ENCODE results near the gene LRRN2.
"Not testable (repeated sequence)": the region's sequence is repeated elsewhere in the genome, so short reads cannot be mapped to it uniquely, and the experiment has no call there.

Gene LRRN2

GRCh38 chr1:204731509-204731908 is 46.0 kb upstream of the LRRN2 start:
- DNase-seq (ENCODE audit: low read depth), result no peak
- TF ChIP-seq CTCF (IDR thresholded peaks at IDR 0.05; ENCODE audit: low read depth, low read length) (no peak), MYC (IDR thresholded peaks at IDR 0.05; ENCODE audit: low read depth, low read length) (no peak), MAX (IDR thresholded peaks at IDR 0.05; ENCODE audit: low read depth, low read length) (no peak), POLR2A (IDR thresholded peaks at IDR 0.05; ENCODE audit: extremely low read depth, insufficient read length) (no peak)
- no peak overlapping the region for H3K4me3 ChIP-seq (ENCODE audit: low read depth, low read length)

GRCh38 chr1:204730826-204731459 is 45.4 kb upstream of the LRRN2 start:
- H3K4me3 ChIP-seq (ENCODE audit: low read depth, low read length), result no peak overlapping the region
- DNase-seq (ENCODE audit: low read depth), result no peak
- TF ChIP-seq CTCF (IDR thresholded peaks at IDR 0.05; ENCODE audit: low read depth, low read length) (no peak), MAX (IDR thresholded peaks at IDR 0.05; ENCODE audit: low read depth, low read length) (no peak), POLR2A (IDR thresholded peaks at IDR 0.05; ENCODE audit: extremely low read depth, insufficient read length) (no peak), MYC (IDR thresholded peaks at IDR 0.05; ENCODE audit: low read depth, low read length) (no peak)

GRCh38 chr1:204729516-204729915 is 44.0 kb upstream of the LRRN2 start:
- DNase-seq (ENCODE audit: low read depth), result no peak
- TF ChIP-seq CTCF (IDR thresholded peaks at IDR 0.05; ENCODE audit: low read depth, low read length), result no peak
- no peak for TF ChIP-seq POLR2A (IDR thresholded peaks at IDR 0.05; ENCODE audit: extremely low read depth, insufficient read length)
- no peak for TF ChIP-seq MYC (IDR thresholded peaks at IDR 0.05; ENCODE audit: low read depth, low read length)
- no peak for TF ChIP-seq MAX (IDR thresholded peaks at IDR 0.05; ENCODE audit: low read depth, low read length)
- no peak overlapping the region for H3K4me3 ChIP-seq (ENCODE audit: low read depth, low read length)

- no peak for TF ChIP-seq POLR2A (IDR thresholded peaks at IDR 0.05; ENCODE audit: extremely low read depth, insufficient read length)
- no peak for TF ChIP-seq MYC (IDR thresholded peaks at IDR 0.05; ENCODE audit: low read depth, low read length)
- TF ChIP-seq MAX (IDR thresholded peaks at IDR 0.05; ENCODE audit: low read depth, low read length), result no peak
- no peak for TF ChIP-seq CTCF (IDR thresholded peaks at IDR 0.05; ENCODE audit: low read depth, low read length)
- no peak overlapping the region for H3K4me3 ChIP-seq (ENCODE audit: low read depth, low read length)
These were observed 42.9 kb upstream of the LRRN2 start for GRCh38 chr1:204728456-204728855.

GRCh38 chr1:204728045-204728444 is 42.5 kb upstream of the LRRN2 start:
- no peak for DNase-seq (ENCODE audit: low read depth)
- no peak overlapping the region for H3K4me3 ChIP-seq (ENCODE audit: low read depth, low read length)
- no peak for TF ChIP-seq POLR2A (IDR thresholded peaks at IDR 0.05; ENCODE audit: extremely low read depth, insufficient read length)
- no peak for TF ChIP-seq MYC (IDR thresholded peaks at IDR 0.05; ENCODE audit: low read depth, low read length)
- TF ChIP-seq MAX (IDR thresholded peaks at IDR 0.05; ENCODE audit: low read depth, low read length), result no peak
- TF ChIP-seq CTCF (IDR thresholded peaks at IDR 0.05; ENCODE audit: low read depth, low read length), result no peak

More at GRCh38 chr1:204728456-204728855, 42.9 kb upstream of the LRRN2 start:
- DNase-seq (ENCODE audit: low read depth), result no peak

- not testable (repeated sequence) for DNase-seq (ENCODE audit: low read depth); H3K4me3 ChIP-seq (ENCODE audit: low read depth, low read length)
These were observed 41.9 kb upstream of the LRRN2 start for GRCh38 chr1:204727438-204727837.
